WTC11 (cell line): ENCODE results near the gene CX3CR1. TPM values are rescaled to one million over a fixed set of nuclear protein-coding genes. Genes with fewer than 3 reads are reported as not detected.

ENCODE experiments used
- ATAC-seq: fragments of 200-7000 bp; cut with Tn5 transposase; 2 replicates; pipeline ENCODE4 v1.10.0; 2021; ENCODE audit warnings: mild to moderate bottlenecking, moderate library complexity
- CTCF ChIA-PET: fragments of 300-600 bp; sonication (Branson Sonifier 250); formaldehyde crosslinking; loops from one replicate; lab custom pipeline; 2021; ENCODE audit warnings: antibody characterized with exemption; lab: Charles Lee
- POLR2A ChIA-PET: fragments of 350-600 bp; sonication (Branson Sonifier 250); formaldehyde crosslinking; loops from one replicate; lab custom pipeline; 2021; ENCODE audit warnings: antibody characterized with exemption; lab: Charles Lee
- DNase-seq: peaks from one replicate; pipeline ENCODE4 v3.0.0; 2021; ENCODE audit warnings: low spot score
- H3K27ac Mint-ChIP-seq: 2 replicates; pipeline ENCODE4 v1.8.0; 2021; ENCODE audit warnings: mixed read lengths
- H3K27me3 Mint-ChIP-seq: 2 replicates; pipeline ENCODE4 v1.8.0; 2021; ENCODE audit warnings: low read depth, mild to moderate bottlenecking, moderate library complexity, mixed read lengths
- H3K36me3 Mint-ChIP-seq: 2 replicates; pipeline ENCODE4 v1.8.0; 2021; ENCODE audit warnings: mixed read lengths
- H3K4me1 Mint-ChIP-seq: 2 replicates; pipeline ENCODE4 v1.8.0; 2022; ENCODE audit warnings: mixed read lengths
- H3K4me3 Mint-ChIP-seq: 2 replicates; pipeline ENCODE4 v1.8.0; 2021; ENCODE audit warnings: mild to moderate bottlenecking, moderate library complexity, mixed read lengths
- H3K9me3 Mint-ChIP-seq: 2 replicates; pipeline ENCODE4 v1.8.0; 2021; ENCODE audit warnings: mixed read lengths
- AFF4 ChIP-seq: sonication (generic); formaldehyde crosslinking; IDR thresholded peaks from 2 replicates; pipeline ENCODE4 v1.8.1; 2023; ENCODE audit warnings: mild to moderate bottlenecking, missing genetic modification reagents, borderline replicate concordance
- ATF2 ChIP-seq: sonication (generic); formaldehyde crosslinking; IDR thresholded peaks from 2 replicates; pipeline ENCODE4 v1.8.1; 2022; ENCODE audit warnings: low read depth, missing genetic modification reagents, borderline replicate concordance
- MXD4 ChIP-seq: fragments of 250-450 bp; sonication (Bioruptor Pico); IDR thresholded peaks from 2 replicates; pipeline ENCODE4 v1.8.0; 2021; ENCODE audit warnings: mild to moderate bottlenecking, moderate library complexity, borderline replicate concordance
- NR1H2 ChIP-seq: sonication (generic); formaldehyde crosslinking; IDR thresholded peaks from 2 replicates; pipeline ENCODE4 v1.9.0; 2021; ENCODE audit warnings: mild to moderate bottlenecking, moderate library complexity, missing genetic modification reagents
- SP1 ChIP-seq: sonication (generic); formaldehyde crosslinking; conservative IDR thresholded peaks from 2 replicates; pipeline ENCODE4 v1.8.1; 2022; ENCODE audit warnings: missing genetic modification reagents
- USF1 ChIP-seq: sonication (generic); formaldehyde crosslinking; IDR thresholded peaks from 2 replicates; pipeline ENCODE4 v1.8.0; 2022; ENCODE audit warnings: mild to moderate bottlenecking, missing genetic modification reagents
- ZNF138 ChIP-seq: sonication (generic); formaldehyde crosslinking; conservative IDR thresholded peaks from 2 replicates; pipeline ENCODE4 v1.8.1; 2022; ENCODE audit warnings: mild to moderate bottlenecking, moderate library complexity, missing genetic modification reagents
- ZNF532 ChIP-seq: fragments of 250-450 bp; sonication (Bioruptor Pico); IDR thresholded peaks from 2 replicates; pipeline ENCODE4 v1.9.0; 2021; ENCODE audit warnings: mild to moderate bottlenecking, borderline replicate concordance
- total RNA-seq: library from RNA; stranded (reverse); gene quantifications from 3 replicates; pipeline ENCODE4 v1.2.3, GENCODE V29; 2021

The CX3CR1 gene
- total RNA-seq, 1 experiment from 2014 or later: 0.11 TPM

- Mint-ChIP-seq H3K36me3 (no peaks in the 10 kb centered on the region), H3K9me3 (peaks cover 9% of the 10 kb centered on the region), H3K27ac (no peak overlapping the region), H3K27me3 (peaks cover 3% of the 10 kb centered on the region; the same call in 1 of the 2 replicates), H3K4me3 (no peak overlapping the region), H3K4me1 (no peaks in the 10 kb centered on the region)
- ATAC-seq (no peak), DNase-seq (no peak)
- TF ChIP-seq AFF4 (CRISPR knock-in tag): no peak
- CTCF ChIA-PET: interaction anchor here (0.6 to 1.3 kb wide), 2 partner anchors 62 to 64 kb away, joined by 4 read pairs; no protein-coding TSS in a partner anchor
- POLR2A ChIA-PET: no interaction called here
These were observed 55.5 kb downstream of the CX3CR1 start for GRCh38 chr3:39224288-39224687.

- Mint-ChIP-seq H3K4me3 (no peak overlapping the region), H3K27me3 (peaks cover 3% of the 10 kb centered on the region; the same call in 1 of the 2 replicates), H3K27ac (no peak overlapping the region), H3K4me1 (no peaks in the 10 kb centered on the region), H3K36me3 (no peaks in the 10 kb centered on the region), H3K9me3 (peaks cover 4% of the 10 kb centered on the region)
- POLR2A ChIA-PET: no interaction called here
- no peak for DNase-seq
- ATAC-seq: no peak
- CTCF ChIA-PET: no interaction called here
- TF ChIP-seq ZNF532 (CRISPR knock-in tag): no peak
- no peak for TF ChIP-seq USF1 (CRISPR knock-in tag)
- no peak for TF ChIP-seq MXD4 (CRISPR knock-in tag)
- no peak for TF ChIP-seq ATF2 (CRISPR knock-in tag)
- TF ChIP-seq SP1 (CRISPR knock-in tag): no peak
These were observed 56.9 kb downstream of the CX3CR1 start for GRCh38 chr3:39222939-39223338.

GRCh38 chr3:39222462-39222861 lies 57.4 kb downstream of the CX3CR1 start:
- ATAC-seq: no peak
- ChIA-PET POLR2A (no interaction called here), CTCF (no interaction called here)
- no peak overlapping the region for H3K27ac Mint-ChIP-seq
- peaks cover 4% of the 10 kb centered on the region for H3K9me3 Mint-ChIP-seq
- H3K36me3 Mint-ChIP-seq: no peaks in the 10 kb centered on the region
- no peak for TF ChIP-seq NR1H2 (CRISPR knock-in tag)
- TF ChIP-seq ZNF138 (CRISPR knock-in tag): no peak
- DNase-seq: no peak
- no peaks in the 10 kb centered on the region for H3K4me1 Mint-ChIP-seq
- H3K27me3 Mint-ChIP-seq: peaks cover 3% of the 10 kb centered on the region; the same call in 1 of the 2 replicates
- H3K4me3 Mint-ChIP-seq: no peak overlapping the region
